GM18526 (cell line): ENCODE measurements around the gene VAV1.

Source experiments
- POLR2A ChIP-seq: IDR thresholded peaks from 3 replicates; pipeline ENCODE4 v1.6.1; 2011; ENCODE audit not compliant: insufficient read length; ENCODE audit errors: extremely low read depth

VAV1 gene

DNA sequence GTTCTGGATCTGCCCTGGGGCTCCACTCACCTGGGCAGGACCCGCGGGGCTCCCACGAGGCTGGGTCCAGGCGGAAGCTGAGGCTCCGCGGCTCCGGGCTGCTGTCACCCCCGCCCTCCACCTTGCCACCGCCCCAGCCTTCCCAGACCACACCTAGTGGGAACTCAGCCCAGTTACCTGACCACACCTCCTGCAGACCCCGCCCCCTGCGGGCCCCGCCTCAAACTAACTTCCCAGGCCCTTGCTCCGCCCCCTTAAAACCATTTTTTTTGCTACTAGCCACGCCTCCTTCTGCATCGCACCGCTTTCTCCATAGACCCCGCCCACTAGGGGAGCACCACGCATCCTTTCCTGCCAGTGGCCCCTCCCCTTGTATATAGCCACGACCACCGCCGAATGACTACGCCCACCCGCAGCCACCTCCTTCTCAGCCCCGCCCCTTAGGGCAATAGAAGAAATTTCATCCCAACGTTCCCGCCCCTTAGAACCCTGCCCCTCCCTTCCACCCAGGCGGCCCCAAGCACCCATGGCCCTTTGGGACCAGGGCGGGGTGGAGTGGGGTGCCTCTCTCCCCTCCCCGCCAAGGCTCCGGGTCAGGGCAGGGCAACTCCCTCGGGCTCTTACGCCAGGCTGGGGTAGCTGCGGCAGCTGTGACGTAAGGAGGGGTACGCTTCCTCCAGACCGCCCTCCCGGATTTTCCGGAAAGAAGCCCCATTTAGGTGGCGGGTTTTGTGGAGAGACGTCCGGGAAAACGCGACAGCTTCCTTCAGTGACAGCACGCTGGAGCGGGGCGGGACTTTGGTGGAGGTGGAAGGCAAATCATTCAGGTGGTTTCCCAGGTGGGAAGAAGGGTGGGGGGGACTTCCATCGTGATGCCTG is 4.9 kb upstream of the VAV1 start, which contains the start of gene SH2D3A:
Gene SH2D3A, minus strand, starts transcription at position 79 of the 879 bp plus-strand sequence. CDS start 3,687 bp downstream, outside the sequence.
- TF ChIP-seq POLR2A: peak; percentile 62

DNA sequence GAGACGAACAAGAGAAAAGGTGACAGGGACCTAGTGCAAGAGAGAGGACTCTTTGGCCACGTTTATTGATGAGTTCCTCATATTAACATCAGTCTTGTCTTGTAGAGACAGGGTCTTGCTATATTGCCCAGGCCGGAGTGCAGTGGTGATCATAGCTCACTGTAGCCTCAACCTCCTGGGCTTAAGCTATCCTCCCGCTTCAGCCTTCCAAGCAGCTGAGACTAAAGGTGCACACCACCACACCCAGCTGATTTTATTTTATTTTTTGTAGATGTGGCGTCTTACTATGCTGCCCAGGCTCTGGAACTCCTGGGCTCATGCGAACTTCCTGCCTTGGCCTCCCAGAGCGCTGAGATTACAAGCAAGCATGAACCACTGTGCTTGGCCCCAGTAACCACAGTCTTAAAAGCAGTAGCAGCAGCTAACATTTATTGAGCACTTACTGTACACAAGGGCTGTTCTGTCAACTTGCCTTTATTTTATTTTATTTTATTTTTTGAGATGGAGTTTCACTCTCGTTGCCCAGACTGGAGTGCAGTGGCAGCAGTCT is 4.2 kb upstream of the VAV1 start:
- no peak for TF ChIP-seq POLR2A

DNA sequence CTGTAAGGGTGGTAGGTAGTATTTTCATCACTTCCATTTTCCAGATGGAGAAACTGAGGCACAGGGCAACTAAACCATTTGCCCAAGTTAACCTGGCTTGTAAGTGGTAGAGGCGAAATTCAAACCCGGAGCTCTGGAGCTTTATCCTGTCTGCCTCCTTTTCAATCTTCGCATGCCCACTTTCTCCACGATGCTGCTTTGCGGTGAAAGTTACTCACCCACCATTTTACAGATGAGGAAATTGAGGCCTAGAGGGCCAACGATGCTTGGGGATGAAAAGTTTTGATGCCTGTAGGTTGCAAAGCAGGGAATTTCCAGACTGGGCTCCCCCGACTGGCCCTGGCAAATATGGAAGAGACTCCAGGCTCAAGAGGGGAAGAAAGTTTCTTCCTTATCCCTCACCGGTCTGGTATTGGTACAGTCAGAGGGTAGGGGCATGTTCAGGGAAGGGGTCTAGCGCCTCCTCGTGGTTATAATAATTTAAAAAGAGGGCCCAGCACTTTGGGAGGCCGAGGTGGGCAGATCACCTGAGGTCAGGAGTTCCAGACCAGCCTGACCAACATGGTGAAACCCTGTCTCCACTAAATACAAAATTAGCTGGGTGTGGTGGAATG is 3.4 kb upstream of the VAV1 start:
- TF ChIP-seq POLR2A: no peak

DNA sequence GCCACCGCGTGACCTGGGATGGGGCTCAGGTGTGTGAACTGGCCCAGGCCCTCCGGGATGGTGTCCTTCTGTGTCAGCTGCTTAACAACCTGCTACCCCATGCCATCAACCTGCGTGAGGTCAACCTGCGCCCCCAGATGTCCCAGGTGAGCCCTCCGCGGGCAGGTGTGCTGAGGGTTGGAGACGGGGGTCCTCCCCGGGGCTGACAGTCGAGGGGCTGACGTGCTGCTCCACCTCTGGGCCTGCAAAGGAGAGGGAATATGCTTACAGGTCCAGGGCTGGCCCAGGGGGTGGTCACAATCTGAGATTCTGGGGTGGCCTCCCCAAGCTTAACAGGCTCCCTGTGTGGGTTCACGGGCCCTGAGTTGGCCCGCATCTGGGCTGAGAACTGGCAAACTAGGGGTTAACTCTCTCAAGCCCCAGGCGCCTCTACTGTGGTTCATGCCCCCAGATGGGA is 386 bp downstream of the VAV1 start:
- TF ChIP-seq POLR2A: no peak

DNA sequence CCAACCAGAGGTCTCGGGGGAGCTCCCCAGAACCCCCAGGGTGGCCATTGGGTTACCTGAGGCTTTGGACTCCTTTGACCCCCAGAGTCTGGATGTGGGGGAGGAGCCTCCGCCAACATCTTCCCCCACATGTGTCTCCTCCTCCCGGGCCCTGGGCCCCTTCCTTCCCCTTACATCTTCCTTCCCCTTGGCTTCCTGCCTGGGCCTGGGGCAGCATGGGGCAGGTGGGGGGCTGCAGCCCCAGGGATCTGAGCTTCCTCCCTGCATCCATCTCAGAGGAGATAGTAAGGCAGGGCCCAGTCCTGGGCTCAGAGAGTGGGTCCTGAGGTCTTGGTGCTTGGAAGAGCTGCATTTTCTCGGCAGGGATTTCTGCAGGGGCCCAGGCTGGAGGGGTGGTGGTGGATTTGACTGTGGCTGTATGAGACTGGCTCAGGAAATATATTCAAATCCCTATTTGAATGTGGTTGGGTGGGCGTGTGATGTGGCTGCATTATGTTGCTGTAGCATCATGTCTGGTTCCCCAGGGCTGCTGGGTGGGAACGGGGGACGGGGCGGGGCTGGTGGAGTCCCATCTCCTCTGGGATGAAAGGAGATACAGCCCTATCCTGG is 919 bp downstream of the VAV1 start:
- TF ChIP-seq POLR2A: peak; percentile 58

DNA sequence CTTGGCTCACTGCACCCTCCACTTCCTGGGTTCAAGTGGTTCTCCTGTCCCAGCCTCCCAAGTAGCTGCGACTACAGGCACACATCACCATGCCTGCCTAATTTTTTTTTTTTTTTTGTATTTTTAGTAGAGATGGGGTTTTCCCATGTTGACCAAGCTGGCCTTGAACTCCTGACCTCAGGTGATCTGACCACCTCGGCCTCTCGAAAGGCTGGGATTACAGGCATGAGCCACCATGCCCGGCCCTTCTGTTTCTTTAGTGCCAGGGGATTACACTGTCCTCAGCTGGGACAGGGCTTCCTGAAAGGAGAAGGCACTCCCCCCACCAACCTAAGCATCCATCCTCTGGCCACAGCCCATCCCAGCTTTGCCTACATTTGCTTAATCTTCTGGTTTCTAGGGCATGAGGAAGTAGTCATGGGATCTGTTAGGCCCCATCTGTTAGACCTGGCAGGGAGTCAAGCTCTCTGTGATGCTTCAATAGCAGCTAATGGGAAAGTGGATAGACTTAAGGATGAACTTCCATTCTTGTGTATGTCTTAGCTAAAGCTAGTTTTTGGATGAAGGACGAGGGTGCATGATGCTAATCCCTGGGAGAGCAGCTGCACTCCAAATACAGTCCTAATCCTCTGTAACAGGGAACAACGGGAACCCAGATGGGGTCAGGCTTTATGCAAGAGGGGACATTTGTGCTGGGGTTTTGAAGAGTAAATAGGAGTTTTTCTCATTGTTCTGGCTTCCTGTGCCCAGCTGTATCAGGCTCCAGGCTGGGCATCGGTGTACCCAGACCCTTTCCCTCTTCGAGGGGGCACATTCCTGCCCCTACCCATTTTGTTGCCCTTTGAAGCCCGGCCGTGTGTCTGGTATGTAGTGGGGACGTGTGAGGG is 2.6 kb downstream of the VAV1 start:
- TF ChIP-seq POLR2A: no peak

DNA sequence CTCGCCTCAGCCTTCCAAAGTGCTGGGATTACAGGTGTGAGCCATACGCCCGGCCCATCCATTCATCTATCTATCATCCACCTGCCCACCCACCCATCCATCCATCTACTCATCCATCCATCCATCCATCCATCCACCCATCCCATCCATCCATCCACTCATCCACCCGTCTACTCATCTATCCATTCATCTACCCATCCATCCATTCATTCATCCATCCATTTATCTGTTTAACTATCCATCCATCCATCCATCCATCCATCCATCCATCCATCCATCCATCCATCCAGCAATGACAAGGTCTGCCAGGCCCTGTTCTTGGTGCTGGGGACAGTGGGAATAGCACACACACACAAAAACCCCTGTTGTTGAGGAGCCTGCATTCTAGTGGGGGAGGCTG is 4.5 kb downstream of the VAV1 start:
- no peak for TF ChIP-seq POLR2A

DNA sequence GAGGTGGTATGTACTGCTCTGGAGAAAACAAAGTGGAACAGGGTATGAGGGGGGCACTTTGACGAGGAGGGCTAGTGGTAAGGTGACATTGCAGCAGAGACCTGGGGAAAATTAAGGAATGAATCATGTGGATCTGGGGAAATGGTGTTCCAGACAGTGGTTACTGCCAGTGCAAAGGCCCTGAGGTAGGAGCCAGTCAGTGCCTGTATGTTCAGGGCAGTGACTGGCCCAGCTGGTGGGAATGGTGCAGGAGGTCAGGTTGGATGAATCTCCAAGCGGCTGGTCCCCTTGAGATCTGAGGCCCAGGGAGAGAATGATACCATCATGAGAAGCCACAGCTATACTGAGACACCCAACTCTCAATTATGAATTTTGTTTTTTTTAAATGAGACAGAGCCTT is 4.9 kb downstream of the VAV1 start:
- TF ChIP-seq POLR2A: no peak

DNA sequence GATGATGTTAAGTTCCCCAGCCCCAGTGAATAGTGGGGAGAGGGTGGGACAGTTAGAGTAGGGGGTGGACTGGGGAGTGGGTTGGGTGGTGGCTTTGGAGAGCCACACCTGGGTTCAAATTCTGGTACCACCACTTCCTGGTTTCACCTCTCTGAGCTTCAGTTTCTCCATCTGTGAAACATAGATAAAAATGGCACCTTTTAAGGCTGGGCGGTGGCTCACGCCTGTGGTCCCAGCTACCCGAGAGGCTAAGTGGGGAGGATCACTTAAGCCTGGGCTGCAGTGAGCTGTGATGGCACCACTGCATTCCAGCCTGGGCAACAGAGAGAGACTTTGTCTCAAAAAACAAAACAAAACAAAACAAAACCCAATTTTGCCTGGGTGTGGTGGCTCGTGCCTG is 5.9 kb downstream of the VAV1 start:
- no peak for TF ChIP-seq POLR2A

DNA sequence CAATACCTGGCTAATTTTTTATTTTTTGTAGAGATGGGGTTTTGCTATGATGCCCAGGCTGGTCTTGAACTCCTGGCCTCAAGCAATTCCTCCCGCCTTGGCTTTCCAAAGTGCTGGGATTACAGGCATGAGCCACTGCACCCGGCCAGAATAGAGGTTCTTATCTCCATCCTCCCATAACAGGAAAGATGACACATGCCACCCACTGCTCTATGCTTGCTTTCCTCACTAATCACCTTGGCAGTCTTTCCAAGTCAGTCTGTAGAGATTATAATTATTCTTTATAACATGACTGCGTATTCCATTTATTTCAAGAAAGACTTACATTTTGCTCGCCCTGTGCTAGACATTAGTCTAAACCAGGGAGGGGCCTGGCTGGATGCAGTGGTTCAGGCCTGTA is 6.7 kb downstream of the VAV1 start:
- no peak for TF ChIP-seq POLR2A

DNA sequence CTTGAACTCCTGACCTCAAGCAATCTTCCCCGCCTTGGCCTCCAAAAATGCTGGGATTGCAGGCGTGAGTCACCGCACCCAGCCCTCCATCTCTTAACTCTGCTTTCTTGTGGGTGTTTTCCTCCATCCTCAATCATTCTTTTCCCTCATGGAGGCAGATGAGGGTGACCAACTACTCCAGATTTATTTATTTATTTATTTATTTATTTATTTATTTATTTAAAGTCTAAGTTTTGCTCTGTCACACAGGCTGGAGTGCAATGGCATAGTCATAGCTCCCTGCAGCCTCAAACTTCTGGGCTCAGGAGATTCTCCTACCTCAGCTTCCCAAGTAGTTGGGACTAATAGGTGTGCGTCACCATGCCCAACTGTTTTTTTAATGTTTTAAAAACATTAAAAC is 14.9 kb downstream of the VAV1 start:
- no peak for TF ChIP-seq POLR2A

DNA sequence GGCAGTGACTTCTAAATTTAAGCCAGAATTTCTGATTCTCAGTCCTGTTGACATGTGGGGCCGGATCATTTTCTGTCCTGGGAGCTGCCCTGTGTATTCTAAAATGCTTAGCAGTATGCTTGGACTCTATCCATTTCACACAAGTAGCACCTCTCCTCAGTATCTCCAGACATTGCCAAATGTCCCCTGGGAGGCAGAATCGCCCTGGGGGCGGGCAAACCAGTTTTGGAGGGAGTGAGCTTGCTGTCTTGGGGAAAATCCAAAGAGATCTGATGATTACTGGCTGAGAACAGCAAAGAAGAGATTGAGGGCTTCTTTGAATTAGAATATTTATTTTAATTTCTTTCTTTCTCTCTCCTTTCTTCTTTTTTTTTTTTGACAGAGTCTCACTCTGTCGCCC is 16.4 kb downstream of the VAV1 start:
- no peak for TF ChIP-seq POLR2A

DNA sequence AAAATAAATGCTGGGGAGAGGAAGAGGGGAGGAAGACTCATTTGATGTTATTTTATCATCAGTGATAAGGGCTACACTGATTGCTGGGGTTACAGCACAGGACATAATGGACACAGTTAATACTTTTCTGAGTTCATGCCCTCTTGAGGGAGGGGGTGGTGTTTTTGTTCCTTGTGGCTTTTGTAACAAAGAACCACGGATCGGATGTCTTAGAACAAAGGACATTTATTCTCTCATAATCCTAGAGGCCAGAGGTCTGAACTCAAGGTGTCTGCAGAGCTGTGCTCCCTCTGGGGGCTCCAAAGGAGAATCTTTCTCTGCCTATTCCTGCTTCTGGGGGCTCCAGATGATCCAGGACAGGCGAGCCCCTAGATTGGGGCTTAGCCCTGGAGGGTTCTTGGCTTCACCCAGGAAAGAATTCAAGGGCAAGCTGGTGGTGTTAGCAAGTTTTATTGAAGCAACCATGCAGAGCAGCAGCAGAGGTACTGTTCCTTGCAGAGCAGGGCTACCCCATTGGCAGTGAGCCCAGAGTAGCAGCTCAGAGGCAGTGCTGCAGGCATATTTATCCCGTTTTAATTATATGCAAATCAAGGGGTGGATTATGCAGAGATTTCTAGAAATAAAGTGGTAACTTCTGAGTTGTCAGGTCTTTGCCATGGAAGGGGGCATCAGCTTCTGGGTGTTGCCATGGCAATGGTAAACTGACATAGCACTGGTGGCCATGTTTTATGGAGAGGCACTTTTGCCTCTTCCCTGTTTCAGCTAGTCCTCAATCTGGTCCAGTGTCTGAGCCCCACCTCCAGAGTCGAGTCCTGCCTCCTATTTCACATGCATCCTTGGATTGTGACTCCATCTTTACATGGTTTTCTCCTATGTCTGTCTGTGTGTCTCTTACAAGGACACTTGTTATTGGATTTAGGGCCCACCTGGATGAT is 18.0 kb downstream of the VAV1 start:
- TF ChIP-seq POLR2A: no peak

DNA sequence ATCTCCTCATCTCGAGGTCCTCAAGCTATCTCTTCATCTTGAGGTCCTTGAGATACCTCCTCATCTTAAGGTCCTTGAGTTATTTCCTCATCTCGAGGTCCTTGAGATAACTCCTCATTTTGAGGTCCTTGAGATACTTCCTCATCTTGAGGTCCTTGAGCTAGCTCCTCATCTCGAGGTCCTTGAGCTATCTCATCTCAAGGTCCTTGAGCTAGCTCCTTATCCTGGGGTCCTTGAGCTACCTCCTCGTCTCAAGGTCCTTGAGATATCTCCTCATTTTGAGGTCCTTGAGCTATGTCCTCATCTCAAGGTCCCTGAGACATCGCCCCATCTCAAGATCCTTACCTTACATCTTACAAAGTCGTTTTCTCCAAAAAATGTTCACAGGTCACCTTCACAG is 18.7 kb downstream of the VAV1 start:
- no peak for TF ChIP-seq POLR2A

DNA sequence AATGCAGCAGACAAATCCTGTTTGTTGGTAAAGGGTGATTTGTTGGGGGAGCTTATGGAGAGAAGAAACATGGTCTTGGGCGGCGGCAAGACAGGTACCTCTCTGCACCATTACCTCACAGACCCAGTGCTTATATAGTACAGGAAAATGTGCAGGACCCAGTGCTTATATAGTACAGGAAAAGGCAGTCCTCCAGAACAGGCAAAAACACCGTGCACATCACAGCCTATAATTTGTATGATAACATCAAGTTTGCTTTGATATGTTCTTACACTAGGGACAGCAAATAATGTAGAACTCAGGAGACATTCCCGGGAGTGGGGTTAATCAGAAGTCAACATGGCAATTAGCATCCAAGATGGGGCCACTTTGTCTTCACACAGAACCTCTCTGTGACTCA is 20.9 kb downstream of the VAV1 start:
- no peak for TF ChIP-seq POLR2A
